HG02759 (cell line): ENCODE data around the gene MYMK.
"Not testable (repeated sequence)": the region's sequence is repeated elsewhere in the genome, so short reads cannot be mapped to it uniquely, and the experiment has no call there.

Experiments used
- ATAC-seq: cut with Tn5 transposase; IDR thresholded peaks from one replicate; pipeline ENCODE4 v1.9.1; 2021; ENCODE audit warnings: mild to moderate bottlenecking, moderate library complexity; ENCODE audit not compliant: unreplicated experiment

Gene MYMK, protein sequence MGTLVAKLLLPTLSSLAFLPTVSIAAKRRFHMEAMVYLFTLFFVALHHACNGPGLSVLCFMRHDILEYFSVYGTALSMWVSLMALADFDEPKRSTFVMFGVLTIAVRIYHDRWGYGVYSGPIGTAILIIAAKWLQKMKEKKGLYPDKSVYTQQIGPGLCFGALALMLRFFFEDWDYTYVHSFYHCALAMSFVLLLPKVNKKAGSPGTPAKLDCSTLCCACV

DNA sequence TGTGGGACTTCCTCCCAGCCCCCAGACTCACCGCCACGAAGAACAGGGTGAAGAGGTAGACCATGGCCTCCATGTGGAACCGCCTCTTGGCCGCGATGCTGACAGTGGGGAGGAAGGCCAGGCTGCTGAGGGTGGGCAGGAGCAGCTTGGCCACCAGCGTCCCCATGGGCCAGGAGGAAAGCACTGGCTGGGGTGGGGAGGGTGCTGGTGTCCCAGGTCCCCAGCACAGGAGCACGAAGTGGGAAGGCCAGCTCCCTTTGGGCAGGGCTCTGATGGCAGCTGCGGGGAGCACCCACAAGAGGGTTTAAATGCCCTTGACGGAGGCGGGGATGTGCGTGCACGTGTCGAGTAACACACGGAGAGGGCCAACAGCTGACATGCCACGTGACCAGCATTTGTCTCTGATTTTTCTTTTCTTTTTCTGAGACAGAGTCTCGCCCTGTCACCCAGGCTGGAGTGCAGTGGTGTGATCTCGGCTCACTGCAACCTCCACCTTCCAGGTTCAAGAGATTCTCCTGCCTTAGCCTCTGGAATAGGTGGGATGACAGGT is at the start of gene MYMK:
TSS of gene MYMK (minus strand) at position 281 of the 550 bp plus-strand sequence. CDS start at position 166, 115 bp downstream.
- no peak for ATAC-seq

DNA sequence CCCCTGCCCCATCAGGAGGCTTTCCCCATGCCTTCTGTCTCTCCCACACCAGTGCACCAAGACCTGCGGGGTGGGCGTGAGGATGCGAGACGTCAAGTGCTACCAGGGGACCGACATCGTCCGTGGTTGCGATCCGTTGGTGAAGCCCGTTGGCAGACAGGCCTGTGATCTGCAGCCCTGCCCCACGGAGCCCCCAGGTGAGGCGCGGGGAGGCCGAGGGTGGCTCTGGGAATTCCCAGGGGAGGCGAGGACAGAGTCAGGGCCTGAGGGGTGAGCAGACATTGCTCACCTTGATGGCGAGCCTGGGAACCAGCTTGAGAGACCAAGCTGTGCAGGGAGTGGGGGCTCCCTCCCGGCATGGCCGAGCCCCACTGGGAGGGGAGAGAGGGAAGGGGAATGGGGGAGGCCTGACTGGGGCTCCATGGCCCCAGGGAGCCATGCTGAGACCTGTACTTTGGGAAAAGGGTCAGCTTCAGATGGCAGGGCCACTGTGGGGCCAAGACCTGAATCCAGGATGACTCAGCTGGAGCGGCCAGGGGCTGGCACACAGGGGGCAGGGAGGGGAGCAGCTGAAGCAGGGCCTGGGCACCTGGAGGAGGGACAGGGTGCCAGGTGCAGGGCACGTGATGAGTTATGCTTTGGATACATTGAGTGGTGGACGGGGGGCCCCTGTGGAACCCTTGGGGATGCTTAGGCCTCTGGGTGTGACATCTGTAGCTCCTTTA is 49.2 kb upstream of the MYMK start:
- no peak for ATAC-seq

DNA sequence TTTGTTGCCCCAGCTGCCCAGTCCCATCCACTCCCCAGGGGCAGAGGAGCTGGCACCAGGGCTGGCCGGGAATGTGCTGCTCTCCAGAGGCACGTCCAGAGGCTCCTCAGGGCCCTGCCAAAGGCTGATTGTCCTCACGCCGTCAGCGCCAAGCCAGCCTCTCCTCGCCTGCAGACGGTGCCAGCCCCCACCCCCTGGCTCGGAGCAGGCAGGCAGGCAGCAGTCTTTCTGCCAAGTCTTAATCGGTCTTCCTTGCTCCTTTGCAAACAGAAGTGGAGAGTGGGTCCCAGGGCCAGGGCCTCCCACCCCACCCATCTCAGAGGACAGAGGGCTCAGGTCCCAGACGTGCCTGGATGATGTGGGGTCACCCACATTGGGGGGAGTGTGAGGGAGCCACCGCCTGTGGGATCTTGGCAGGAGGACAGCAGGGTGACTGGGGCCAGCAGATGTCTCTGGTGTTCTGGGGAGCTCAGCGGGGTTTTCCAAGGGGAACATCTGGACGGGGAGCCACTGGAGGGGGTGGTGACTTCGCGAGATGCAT is 48.1 kb upstream of the MYMK start:
- no peak for ATAC-seq

DNA sequence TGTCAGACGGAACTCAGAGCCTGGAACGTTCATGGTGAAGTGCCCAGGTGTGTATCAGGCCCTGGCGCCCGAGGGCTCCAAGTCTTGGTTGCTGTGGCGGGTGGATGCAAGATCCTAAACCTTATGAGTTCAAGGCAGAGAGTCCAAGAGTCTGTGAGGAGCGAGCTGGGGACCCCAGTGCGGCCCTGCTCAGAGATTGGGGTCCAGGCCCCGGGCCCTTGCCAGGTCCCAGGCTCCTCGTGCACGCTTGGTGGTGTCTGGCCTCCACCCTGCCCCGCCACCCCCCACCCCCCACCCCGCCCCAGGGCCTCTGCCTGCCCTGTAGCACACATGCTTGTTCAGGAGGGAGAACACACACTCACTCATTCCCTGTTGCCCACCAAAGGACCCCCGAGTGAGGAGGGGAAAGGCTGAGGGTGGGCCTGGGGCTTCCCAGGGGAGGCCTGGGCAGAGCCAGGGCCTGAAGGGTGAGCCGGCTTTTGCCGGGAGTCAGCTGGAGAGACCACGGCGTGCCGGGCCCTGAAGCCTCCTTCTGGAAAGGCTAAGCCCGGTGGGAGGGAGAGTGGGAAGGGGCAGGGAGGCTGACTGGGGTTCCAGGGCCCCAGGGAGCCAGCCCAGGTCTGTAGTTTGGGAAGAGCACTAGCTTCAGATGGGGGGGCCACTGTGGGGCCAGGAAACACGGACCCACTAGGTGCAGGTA is 47.3 kb upstream of the MYMK start:
- ATAC-seq: no peak

DNA sequence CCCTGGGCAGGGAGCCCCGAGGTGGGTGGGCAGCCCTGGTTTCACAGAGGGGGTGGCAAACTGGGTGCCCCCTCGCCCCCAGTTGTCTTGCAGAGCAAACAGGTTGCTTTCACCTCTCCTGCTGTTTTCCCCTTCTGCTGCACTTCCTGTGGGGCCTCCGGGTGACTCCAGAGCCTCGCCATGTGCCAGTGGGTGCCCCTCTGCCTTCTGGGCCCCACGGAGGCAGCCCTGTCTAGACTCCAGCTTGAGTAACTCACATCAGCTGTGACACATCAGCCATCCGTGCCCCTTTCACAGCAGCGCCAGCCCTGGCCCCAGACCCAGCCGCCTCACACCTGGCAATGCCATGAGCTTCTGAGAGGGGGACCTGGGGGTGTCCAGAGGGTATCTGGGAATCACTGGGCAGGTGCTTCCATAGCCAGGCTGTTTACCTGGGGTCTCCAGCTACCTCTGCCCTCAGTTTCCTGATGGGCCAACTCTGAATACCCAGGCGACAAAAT is 46.7 kb upstream of the MYMK start:
- no peak for ATAC-seq

DNA sequence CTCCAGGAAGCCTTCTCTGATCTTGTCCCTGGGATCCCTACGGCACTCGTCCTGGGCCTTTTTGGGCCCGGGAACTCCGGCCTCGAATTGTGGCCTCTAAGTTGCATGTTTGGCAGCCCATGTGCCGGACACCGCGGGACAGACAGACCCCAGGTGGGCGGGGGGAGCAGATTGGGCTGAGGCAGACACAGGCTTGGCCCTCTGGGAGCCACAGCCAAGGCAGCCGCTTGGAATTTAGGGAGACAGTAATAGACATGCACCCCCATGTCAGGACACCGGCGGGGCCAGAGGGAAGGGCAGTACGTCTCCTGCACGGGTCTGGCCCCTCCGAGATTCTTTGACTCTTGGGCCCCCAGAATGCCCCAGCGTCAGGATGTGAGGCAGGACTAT is 45.9 kb upstream of the MYMK start:
- ATAC-seq: no peak

DNA sequence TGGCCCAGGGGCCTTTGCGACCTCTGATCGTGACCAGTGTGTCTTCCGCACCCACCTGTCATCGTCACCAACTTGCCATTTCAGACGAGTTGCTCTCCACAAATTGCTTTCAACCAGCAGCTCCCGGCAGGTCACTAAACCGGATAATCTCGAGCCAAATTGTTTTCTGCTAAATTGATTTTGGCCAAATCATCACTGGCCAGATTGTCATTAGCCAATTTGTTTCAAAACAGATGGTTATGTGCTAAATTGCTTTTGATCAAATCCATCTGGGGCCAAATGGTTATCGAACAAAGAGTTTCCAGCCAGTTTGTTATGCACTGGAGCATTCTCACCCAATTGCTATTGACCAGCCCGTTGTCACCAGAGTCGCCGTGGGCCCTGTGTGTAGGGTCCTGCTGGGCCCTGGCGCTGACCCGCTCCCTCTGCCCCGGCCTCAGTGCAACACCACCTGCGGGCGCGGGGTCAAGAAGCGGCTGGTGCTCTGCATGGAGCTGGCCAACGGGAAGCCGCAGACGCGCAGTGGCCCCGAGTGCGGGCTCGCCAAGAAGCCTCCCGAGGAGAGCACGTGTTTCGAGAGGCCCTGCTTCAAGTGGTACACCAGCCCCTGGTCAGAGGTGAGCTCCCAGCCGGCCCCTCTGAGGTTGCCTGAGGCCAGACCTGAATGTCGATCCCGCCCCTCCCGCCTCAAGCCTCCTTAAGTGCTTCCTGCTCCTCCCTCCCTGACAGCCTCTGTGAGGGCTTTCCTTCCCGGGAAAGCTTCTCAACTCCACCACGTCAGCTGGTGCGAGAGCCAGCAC is 45.3 kb upstream of the MYMK start:
- ATAC-seq: no peak

DNA sequence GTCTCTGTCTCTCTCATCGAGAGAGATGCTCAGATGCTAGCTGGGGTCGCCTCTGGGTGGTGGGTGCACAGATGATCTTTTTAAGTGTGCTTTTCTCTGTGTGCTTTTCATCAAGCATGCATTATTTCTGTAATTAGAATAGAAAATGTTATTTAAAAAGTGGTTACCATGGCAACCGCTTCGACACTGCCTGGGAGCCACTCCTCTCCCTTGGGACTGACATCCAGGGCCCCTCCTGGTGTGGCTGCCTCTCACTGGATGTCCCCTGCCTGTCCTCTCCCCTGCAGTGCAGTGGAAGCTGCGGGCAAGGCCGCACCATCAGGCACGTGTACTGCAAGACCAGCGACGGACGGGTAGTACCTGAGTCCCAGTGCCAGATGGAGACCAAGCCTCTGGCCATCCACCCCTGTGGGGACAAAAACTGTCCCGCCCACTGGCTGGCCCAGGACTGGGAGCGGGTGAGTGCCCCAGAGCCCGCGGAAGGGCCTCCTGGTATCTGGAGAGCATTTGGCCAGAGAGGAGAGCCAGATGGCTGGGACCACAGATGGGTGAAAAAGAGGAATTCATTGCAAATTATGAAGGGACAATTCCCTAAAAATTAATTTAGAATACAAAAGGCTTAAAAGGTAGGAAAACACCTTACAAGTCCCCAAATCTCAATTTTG is 44.5 kb upstream of the MYMK start:
- no peak for ATAC-seq

DNA sequence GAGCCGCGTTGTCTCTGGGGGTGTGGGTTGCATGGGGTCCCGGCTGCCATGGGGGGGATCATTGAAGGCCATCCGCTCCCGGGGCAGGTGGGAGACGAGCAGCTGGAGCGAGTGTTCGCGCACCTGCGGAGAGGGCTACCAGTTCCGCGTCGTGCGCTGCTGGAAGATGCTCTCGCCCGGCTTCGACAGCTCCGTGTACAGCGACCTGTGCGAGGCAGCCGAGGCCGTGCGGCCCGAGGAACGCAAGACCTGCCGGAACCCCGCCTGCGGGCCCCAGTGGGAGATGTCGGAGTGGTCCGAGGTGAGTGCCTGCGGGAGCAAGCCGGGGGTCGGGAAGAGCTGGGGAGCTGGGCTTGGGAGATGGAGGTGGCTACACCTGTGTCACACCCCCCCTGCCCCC is 43.4 kb upstream of the MYMK start:
- no peak for ATAC-seq

DNA sequence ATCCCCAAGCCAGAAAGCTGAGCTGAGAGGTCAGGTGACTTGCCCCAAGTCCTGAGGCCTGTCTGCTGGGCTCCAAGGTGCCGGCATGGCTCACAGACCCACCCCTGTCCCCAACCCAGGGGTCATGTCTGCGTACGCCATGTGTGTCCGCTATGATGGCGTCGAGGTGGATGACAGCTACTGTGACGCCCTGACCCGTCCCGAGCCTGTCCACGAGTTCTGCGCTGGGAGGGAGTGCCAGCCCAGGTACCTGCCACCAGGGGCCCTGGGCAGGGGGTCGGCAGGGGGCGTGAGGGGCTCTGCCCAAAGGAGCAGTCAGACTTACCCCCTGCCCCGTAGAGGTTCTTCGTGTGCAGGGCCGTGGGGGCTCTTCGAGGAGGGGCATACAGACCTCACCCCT is 42.1 kb upstream of the MYMK start:
- ATAC-seq: no peak

DNA sequence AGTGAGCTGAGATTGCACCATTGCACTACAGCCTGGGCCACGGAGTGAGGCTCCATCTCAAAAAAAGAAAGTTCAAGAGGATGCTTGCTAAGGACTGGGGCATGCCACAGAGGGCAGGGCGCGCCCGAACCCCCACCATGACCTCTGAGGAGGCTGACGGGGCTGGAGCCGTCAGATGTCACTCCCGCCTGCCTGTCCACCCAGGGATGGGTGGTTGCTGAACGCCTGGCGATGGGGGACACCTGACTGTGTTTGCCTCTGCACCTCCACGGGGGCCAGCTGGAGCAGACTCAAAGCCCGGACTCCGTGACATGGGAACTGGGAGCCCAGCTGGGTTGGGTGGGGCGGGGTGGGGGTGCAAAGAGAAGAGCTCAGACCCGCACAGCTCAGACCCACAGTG is 41.6 kb upstream of the MYMK start:
- ATAC-seq: no peak

DNA sequence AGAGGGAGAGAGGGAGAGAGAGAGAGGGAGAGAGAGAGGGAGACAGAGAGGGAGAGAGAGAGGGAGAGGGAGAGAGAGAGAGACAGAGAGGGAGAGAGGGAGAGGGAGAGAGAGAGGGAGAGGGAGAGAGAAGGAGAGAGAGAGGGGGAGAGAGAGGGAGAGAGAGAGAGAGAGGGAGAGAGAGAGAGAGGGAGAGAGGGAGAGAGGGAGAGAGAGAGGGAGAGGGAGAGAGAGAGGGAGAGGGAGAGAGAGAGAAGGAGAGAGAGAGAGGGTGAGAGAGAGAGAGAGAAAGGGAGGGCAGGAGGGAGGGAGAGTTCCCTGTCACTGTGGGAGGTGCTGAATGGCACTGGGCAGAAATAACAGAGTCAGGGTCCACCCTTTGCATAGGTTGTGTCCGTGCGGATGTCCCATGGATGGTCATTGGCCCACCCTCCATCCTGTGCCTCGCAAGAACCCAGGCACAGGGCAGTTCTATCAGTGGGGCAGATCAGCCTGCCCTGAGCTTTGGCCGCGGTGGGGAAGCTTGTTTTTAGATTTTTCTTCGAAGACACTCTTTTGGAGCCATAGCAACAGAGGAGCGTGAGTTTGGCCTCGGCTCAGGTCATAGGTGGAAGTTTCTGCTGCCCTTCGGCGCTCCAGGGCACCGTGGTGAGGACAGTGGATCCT is 39.8 kb upstream of the MYMK start:
- no peak for ATAC-seq

DNA sequence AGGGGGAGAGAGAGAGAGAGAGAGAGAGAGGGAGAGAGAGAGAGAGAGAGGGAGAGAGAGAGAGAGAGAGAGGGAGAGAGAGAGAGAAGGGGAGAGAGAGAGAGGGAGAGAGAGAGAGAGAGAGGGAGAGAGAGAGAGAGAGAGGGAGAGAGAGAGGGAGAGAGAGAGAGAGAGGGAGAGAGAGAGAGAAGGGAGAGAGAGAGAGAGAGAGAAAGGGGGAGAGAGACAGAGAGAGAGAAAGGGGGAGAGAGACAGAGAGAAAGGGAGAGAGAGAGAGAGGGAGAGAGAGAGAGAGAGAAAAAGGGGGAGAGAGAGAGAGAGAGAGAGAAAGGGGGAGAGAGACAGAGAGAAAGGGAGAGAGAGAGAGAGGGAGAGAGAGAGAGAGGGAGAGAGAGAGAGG is 39.1 kb upstream of the MYMK start:
- ATAC-seq: not testable (repeated sequence)

DNA sequence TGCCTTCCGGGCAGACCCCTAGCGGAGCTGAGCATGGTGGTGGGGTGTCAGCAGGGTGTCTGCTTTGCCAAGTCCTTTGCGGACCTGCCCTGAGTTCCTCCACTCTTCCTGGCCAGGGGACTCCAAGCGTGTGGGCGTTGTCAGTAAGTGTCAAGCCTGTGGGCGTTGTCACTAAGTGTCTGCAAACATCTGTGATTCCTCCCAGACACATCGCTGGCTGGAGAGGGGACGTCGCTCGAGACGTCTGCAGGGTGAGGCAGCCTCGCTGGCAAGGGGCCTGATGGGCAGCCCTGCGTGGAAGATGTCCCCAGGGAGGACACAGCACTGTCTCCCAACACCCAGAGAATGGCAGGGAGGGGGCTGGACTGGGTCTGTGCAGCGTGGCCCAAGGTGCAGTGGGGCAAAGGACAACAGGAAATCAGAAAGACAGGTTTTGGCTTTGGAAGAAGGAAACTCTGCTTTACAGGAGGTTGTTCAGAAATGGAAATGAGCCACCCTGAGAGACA is 38.6 kb upstream of the MYMK start:
- ATAC-seq: no peak

DNA sequence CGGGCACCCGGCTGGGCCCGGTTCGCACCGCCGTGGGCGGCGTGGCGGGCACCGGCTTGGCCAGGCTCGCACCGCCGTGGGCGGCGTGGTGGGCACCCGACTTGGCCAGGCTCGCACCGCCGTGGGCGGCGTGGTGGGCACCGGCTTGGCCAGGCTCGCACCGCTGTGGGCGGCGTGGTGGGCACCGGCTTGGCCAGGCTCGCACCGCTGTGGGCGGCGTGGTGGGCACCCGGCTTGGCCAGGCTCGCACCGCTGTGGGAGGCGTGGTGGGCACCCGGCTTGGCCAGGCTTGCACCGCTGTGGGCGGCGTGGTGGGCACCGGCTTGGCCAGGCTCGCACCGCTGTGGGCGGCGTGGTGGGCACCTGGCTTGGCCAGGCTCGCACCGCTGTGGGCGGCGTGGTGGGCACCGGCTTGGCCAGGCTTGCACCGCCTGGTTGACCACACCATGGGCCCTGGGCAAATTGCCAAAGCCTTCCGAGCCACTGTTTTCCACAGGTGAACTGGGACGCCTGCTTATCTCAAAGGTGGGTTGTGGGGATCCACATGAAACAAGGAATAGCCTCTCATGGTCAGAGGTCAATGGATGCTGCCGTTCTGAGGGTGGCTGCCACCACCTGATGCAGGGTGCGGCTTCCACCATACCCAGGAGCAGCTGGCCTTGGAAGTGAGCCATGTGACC is 38.0 kb upstream of the MYMK start:
- ATAC-seq: no peak

DNA sequence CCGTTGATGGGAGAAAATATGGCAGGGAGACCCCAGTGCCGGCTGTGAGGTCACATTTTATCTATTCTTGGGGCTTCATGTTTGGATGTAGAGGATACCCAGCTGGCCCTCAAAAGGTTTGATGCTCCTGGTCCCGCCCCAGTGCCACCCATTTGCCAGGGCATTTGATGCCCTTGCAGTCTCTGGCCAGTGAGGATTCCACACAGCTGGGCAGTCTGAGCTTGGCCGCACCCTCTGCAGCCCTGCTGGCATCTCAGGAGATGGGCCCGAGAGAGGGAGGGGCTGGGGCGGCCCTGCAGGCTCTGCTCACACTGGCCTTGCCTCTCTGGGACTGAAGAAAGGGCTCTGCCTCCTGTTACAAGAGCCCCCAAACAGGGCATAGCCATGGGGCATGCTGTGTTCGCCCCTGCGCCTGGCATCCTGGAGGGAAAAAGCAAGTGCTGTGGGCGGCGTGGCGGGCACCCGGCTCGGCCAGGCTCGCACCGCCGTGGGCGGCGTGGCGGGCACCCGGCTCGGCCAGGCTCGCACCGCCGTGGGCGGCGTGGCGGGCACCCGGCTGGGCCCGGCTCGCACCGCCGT is 37.3 kb upstream of the MYMK start:
- ATAC-seq: no peak

DNA sequence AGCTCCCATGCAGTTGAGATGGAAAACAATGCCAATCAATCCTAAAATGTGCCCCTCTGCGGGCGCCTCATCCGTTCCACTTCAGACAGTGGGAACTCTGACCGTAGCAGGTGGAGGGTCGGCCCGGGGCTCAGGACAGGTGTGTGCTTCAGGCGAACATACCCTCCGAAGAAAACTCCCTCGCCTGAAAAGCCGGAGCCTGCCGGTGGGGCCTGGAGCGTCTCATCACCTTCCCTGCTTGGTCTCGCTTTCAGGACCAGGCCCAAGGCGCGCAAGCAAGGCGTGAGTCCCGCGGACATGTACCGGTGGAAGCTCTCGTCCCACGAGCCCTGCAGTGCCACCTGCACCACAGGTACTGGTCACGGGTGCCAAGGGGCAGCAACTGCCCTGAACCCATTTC is 36.2 kb upstream of the MYMK start:
- no peak for ATAC-seq

DNA sequence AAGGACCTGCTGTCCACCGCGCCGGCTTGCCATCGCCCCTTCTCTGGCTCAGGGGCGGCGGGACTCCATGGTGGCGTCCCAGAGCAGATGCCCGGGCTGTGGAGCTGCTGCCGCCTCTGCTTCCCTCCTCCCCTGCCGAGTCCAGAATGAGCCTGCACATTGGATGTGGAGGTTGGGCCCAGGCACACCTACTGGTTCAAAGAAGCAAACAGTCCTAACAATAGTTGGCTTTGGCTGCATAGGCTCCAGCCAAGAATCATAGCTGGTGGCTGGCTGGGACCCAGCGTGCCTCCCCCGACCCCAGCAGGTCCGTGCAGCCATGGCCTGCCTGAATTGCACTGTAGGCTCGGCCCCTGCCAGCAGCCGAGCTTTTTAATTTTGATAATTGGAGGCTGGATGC is 35.6 kb upstream of the MYMK start:
- no peak for ATAC-seq
